Epithelial cell of proximal tubule (primary cell): Measurements from ENCODE around the gene CEP162. TPM values are rescaled to one million over a fixed set of nuclear protein-coding genes. Genes with fewer than 3 reads are reported as not detected.
A peak's percentile ranks its signal among the peaks of the same experiment; 100 is the strongest.

Source experiments
- DNase-seq: peaks from one replicate; pipeline ENCODE4 v3.0.0-alpha.2; 2011; ENCODE audit warnings: low read depth
- H3K4me3 ChIP-seq: 2 replicates; pipeline ENCODE4 v1.5.1; 2011; ENCODE audit warnings: low read depth, mild to moderate bottlenecking, low read length
- total RNA-seq: library from RNA; depleted of rRNA; stranded (reverse); fragments of >200 nt; gene quantifications from 2 replicates; pipeline ENCODE4 v1.2.3, GENCODE V29; 2015
- TF ChIP-seq, protein P1 (sequence below): conservative IDR thresholded peaks from 2 replicates; pipeline ENCODE4 v1.5.1; 2012; ENCODE audit warnings: low read depth, mild to moderate bottlenecking, low read length

Gene CEP162
- 5.4 and 6.0 TPM in 2 replicates for total RNA-seq

- DNase-seq, result peak; percentile 43
- H3K4me3 ChIP-seq, result peak within 1 kb of the TSS; percentile 97
- TF ChIP-seq, protein P1, sequence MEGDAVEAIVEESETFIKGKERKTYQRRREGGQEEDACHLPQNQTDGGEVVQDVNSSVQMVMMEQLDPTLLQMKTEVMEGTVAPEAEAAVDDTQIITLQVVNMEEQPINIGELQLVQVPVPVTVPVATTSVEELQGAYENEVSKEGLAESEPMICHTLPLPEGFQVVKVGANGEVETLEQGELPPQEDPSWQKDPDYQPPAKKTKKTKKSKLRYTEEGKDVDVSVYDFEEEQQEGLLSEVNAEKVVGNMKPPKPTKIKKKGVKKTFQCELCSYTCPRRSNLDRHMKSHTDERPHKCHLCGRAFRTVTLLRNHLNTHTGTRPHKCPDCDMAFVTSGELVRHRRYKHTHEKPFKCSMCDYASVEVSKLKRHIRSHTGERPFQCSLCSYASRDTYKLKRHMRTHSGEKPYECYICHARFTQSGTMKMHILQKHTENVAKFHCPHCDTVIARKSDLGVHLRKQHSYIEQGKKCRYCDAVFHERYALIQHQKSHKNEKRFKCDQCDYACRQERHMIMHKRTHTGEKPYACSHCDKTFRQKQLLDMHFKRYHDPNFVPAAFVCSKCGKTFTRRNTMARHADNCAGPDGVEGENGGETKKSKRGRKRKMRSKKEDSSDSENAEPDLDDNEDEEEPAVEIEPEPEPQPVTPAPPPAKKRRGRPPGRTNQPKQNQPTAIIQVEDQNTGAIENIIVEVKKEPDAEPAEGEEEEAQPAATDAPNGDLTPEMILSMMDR, result peak; percentile 72
These were observed at the start of gene CEP162 for GRCh38 chr6:84227434-84228197. CEP162 (minus strand) TSS chr6:84227643; CDS start chr6:84226393, 1,250 bp downstream.

GRCh38 chr6:84274856-84275255 lies 47.4 kb upstream of the CEP162 start:
- DNase-seq, result no peak

DNA sequence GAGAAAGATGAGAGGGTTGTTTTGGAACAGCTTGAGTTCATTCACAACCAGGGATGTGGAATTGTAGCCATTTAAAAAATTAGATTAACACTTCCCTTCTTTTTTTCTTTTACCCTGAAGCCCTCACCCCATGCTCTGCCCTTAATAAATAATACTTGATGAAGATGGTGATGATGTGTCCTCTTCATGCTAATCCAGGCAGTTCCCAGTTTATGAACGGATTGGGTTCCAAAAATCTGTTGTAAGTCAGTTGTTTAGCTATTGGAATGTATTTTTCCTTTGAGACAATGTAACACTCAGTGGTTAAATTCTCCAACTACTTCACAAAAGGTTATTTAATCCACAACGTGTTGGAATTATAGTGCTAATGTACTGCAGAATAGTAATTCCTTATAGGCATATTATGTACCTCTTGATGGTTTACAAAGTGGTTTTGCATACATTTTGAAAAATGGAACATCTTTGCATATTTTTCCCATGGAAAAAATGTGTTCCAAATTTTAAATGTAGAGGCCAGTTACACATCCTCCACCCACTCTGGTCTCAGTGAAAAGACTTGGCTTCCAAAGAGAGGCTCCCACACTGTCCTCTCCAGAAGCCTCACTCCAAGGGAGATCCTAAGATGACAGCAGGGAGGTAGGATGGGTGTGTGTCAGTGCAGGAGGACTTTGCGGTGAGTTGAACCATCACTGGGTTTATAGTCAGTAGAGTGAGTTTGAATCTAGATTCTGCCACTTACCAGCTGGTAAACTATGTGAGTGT lies 45.8 kb upstream of the CEP162 start:
- H3K4me3 ChIP-seq, result no peak overlapping the region
- no peak for DNase-seq
- TF ChIP-seq, protein P1, result no peak

More at GRCh38 chr6:84274856-84275255, 47.4 kb upstream of the CEP162 start:
- TF ChIP-seq, protein P1, result no peak
- H3K4me3 ChIP-seq, result no peak overlapping the region

GRCh38 chr6:84272298-84272697 lies 44.9 kb upstream of the CEP162 start:
- DNase-seq, result no peak
- H3K4me3 ChIP-seq, result no peak overlapping the region
- TF ChIP-seq, protein P1, result no peak

DNA sequence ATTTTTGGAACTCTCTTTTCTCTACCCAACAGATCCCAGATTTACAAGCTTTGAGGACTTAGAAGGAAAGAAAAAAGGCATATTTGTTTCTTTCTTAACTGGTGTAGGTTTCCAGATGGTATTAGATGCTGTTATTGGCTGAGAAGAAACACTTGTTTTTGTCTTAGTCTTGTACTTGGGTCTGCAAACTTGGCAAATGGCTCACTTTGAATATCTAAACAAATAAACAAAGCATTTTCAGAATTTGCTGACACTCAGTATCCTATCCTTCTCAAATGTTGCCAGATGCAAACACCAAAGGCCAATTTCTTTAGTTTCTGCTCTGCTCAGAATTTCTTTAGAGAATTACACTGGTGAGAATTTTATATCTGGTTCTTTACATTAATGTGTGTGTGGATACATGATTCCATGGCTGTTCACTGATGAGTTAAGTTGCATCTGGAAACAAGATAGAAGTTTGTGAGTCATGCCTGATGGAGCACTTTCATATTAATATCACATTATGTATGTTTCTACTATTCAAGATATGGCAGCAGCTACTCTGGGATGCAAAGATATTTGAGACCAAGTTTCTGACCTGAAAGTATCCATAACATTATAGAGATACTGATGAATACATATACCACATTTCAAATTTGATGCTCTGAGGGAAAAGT lies 43.7 kb upstream of the CEP162 start:
- no peak overlapping the region for H3K4me3 ChIP-seq
- DNase-seq, result no peak
- TF ChIP-seq, protein P1, result no peak

GRCh38 chr6:84269947-84270733 lies 42.7 kb upstream of the CEP162 start:
- no peak overlapping the region for H3K4me3 ChIP-seq
- no peak for DNase-seq
- TF ChIP-seq, protein P1, result no peak
